COLO829 (cell line): Measurements from ENCODE around the gene CSKMT.
"Not testable (repeated sequence)": the region's sequence is repeated elsewhere in the genome, so short reads cannot be mapped to it uniquely, and the experiment has no call there.

Experiments used
- DNase-seq: peaks from one replicate; pipeline ENCODE4 v3.0.0; 2012; ENCODE audit warnings: low spot score

The CSKMT gene

GRCh38 chr11:62656796-62657429, 8.2 kb upstream of the CSKMT start:
- DNase-seq, result no peak

- DNase-seq, result no peak
Measured at GRCh38 chr11:62664405-62665074, 572 bp upstream of the CSKMT start.

- no peak for DNase-seq
Measured at GRCh38 chr11:62665599-62666258, 617 bp downstream of the CSKMT start.

GRCh38 chr11:62666259-62666926, 1.3 kb downstream of the CSKMT start:
- no peak for DNase-seq

DNA sequence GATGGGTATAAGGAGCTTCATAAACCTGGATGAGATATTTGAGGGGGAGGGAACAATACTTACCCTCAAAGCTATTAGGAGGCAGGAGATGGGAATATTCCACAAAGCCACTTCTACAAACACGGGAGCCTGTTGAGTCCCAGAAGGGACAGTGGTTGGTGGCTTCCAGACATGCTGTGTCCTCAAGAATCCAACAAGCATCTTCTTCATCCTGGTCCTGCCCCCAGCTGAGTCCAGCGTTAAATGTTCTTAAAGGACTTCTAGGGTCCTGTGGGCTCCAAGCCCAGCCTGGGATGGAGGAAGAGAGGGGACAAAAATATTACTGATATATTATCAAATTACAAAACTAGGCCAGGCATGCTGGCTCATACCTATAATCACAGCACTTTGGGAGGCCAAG, 2.3 kb downstream of the CSKMT start:
- DNase-seq, result no peak

DNA sequence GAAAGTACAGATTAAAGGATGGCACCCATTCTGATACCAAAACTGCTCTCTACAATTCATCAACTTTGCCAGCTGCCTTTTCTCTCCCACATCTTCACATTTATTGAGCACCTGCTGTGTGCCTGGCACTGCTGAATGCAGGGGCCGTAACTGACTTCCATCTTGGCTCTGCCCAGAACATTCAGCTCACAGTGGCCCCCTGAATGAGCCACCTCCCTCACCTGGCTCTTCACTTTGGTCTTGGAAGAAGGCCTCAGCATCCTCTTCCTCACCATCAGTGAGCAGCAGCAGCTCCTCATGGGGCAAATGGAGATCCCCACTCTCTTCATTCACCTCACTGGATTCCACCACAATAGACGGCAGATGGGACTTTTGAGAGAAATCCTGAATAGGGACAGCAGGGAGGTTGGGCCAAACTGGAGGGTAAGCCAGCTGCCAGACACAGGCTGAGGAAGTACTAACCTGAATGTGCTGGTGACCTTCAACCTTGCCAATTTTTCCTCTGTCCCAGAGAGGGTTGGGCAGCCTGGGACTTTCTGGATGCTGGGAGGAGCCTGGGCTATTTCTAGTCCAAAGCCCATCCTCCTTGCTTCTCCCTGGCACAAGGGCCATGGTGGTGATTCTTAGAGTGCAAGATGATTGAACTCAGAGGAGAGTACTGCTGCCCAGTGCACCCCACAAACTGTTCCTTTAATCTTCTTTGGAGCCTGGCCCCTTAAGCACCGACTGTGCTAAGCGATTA, 4.5 kb downstream of the CSKMT start:
- no peak for DNase-seq

DNA sequence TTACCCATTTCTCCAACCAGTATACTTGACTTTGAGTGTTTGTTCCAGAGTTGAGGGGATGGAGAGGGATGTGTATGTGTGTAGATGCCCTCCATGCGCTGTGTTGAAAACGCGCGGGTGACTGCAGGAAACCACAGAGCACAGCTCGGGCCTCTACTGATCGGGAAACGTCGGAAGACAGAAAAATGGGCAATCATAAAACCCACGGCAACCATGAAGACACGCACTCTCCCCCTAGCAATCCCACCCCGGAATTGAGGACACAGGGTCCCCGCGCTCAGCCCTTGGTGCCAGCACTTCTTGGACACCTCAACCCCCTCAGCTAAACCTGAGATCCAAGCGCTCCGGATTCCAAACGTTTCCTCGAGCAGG, 6.1 kb downstream of the CSKMT start:
- DNase-seq, result no peak

GRCh38 chr11:62671608-62672389, 6.7 kb downstream of the CSKMT start, which contains the start of the genes LBHD1 and UQCC3:
Gene LBHD1, minus strand, starts transcription at chr11:62672267. Its CDS starts 2,236 bp downstream, at chr11:62670031.
Gene UQCC3, plus strand, starts transcription at chr11:62671673. Its CDS starts 73 bp downstream, at chr11:62671746.
- peak; percentile 90 for DNase-seq

- no peak for DNase-seq
Measured at GRCh38 chr11:62673196-62673525, 8.0 kb downstream of the CSKMT start.

GRCh38 chr11:62675415-62675814, 10.3 kb downstream of the CSKMT start:
- not testable (repeated sequence) for DNase-seq

DNA sequence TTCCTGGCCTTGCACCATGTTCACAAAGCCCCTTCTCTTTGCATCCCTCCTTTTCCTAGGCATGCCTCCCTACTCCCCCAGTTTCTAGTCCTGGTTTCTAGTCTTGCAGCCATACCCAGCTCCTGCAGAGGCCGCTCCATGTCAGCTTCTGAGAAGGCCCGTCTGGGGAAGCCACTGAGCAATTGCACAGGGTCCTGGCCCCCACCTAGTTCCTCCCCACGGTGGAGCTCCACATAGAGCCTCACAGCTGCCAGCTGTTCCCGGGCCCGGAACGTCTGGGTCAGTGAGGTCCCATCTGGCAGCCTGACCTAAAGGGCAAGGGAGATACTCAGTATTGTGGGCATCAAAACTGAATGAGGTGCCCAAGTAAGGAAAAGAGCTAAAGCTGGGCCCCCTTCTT, 11.6 kb downstream of the CSKMT start:
- DNase-seq, result no peak

DNA sequence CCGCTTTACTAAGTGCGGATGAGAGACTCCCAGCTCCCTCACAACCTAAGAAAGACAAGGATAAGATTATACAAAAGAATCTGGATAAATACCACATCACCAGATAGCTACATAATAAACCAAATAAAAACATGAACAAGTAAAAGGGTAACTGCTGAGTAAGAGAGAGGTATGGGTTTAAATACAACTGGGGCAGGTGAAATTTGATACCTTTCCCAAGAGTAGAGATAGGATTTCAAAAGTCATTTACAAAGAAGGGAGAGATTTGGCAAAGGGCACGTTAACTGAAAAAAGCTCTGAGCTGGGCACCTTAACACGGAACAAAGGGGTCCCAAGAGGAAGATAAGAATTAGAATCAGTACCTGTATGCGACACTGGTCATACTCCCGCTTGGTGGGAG, 12.0 kb downstream of the CSKMT start:
- no peak for DNase-seq

DNA sequence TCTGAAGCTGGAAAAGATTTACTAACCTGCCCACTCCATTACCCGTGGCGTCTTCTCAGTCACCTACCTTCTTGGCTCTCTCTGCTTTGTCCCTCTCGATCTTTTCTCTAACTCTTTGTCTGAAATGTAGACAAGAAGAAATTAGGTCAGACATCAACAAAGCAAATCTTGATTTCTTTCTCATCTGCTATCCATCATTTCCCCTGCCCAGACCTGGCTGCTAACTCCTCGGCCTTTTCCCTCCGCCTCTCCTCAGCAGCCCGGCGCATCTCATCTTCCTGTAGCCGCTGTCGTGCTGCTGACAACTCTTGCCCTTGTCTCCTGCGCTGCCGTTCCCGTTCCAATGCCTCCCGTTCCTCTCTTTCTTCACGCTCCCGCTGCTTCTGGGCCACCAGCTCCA, 12.6 kb downstream of the CSKMT start:
- DNase-seq, result no peak

GRCh38 chr11:62678433-62678769, 13.3 kb downstream of the CSKMT start:
- DNase-seq, result no peak

- DNase-seq, result peak; percentile 90
Measured at GRCh38 chr11:62678770-62679696, 13.9 kb downstream of the CSKMT start, which contains the start of gene UBXN1. Gene UBXN1, minus strand, starts transcription at chr11:62679073. Its CDS starts 150 bp downstream, at chr11:62678923.

DNA sequence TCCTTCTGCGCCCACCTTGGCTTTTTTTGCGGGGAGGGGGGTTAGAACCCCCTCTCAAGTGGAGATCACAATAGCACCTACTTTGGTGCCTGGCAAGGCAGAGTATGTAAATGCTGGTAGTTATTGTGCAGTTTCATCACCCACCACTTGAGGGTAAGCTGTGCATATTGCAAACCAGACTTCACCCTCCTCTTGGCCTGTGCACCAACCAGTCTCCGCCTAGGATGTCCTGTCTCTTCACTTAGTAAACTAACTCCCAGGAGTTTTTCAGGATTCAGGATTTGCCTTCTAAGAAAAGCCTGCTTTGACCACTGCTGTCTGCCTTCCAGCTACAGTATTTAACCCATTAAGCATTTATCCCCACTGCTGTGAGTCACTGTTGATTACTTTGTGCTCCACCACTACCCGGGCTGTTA, 15.7 kb downstream of the CSKMT start:
- DNase-seq, result peak; percentile 79

DNA sequence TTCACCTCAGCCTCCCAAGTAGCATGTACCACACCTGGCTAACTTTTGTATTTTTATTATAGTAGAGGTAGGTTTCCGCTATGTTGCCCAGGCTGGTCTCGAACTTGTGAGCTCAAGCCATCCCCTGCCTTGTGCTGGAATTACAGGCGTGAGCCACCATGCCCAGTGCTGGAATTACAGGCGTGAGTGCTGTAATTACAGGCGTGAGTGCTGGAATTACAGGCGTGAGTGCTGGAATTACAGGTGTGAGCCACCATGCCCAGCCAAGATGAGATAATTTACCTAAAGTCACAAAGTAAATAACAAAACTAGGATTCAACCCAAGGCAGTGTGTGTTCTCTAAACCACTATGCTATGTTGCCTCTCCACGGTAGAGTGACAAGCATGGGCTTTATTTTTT, 17.4 kb downstream of the CSKMT start:
- no peak for DNase-seq

DNA sequence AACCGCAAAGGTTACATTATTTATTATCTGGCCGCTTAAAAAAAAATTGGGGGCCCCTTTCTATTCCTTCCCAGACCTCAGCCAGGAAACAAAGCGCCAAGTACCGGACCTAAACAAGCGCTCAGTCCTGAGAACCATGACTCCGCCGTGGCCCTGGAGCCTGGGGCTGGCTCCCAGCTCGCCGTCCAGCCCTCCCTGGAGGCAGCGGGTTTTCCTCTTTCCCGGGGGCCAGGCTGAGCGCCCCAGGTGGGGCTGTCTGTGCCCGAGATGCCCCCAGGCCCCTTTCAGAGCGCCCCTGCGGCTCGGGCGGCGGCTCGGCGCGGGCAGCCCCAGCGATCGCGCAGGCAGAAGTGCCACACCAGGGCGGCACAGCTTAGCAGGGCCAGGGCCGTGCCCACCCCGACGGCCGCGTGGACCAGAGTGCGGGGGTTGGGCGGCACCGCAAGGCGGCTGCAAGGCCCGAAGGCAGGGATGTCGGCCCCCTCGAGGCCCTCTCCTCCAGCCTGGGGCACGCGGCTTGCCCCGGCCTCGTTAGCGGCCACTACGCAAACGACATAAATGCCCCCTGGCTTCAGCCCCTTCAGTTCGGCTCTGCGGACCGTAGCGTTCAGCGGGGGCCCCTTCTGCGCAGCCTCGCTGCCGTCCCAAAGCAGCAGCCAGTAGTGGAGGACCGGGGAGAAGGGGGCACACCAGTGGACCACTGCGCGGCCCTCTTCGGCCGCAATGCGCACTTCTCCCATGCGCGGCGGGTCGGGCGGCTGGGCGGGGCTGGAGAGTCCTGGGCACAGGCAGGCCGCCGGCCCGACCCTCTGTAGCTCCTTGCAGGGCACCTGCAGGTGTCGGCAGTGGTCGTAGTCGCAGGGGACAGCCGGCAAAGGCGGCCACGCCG, 22.6 kb downstream of the CSKMT start:
- no peak for DNase-seq

DNA sequence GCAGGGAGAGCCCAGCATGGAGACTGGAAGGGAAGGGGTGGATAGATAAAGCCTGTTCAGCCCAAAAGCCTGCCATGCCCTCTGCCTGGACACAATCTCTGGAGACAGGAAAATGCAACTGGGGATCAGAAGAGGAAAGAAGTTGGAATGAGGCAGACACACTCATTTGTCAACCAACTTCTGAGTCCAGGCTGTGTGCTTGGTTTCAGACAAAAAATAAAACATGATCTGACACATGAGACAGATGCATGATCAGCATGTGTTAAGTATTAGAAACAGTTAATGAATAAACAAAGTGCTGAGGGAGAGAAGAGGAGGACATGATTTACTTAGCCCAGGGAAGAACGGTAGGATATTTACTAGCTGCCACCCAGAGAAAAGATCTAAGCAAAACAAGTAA, 23.4 kb downstream of the CSKMT start:
- no peak for DNase-seq
